Glutamatergic neuron (in vitro differentiated cells): Measurements from ENCODE around the gene PNKD. TPM values are rescaled to one million over a fixed set of nuclear protein-coding genes. Genes with fewer than 3 reads are reported as not detected.

Source experiments
- DNase-seq: peaks from one replicate; pipeline ENCODE4 v3.0.0; 2022
- H3K27ac Mint-ChIP-seq: one replicate; pipeline ENCODE4 v1.8.0; 2020; ENCODE audit warnings: mild to moderate bottlenecking, mixed read lengths, inconsistent platforms; ENCODE audit not compliant: unreplicated experiment
- H3K27me3 Mint-ChIP-seq: one replicate; pipeline ENCODE4 v1.8.0; 2020; ENCODE audit warnings: mild to moderate bottlenecking, moderate library complexity, mixed read lengths, inconsistent platforms; ENCODE audit not compliant: unreplicated experiment
- H3K36me3 Mint-ChIP-seq: one replicate; pipeline ENCODE4 v1.8.0; 2020; ENCODE audit warnings: mild to moderate bottlenecking, mixed read lengths, inconsistent platforms; ENCODE audit not compliant: unreplicated experiment
- H3K4me1 Mint-ChIP-seq: one replicate; pipeline ENCODE4 v1.8.0; 2020; ENCODE audit warnings: mild to moderate bottlenecking, low read depth, mixed read lengths, inconsistent platforms; ENCODE audit not compliant: unreplicated experiment
- H3K4me3 Mint-ChIP-seq: one replicate; pipeline ENCODE4 v1.8.0; 2020; ENCODE audit warnings: mild to moderate bottlenecking, mixed read lengths, inconsistent platforms; ENCODE audit not compliant: unreplicated experiment
- H3K9me3 Mint-ChIP-seq: one replicate; pipeline ENCODE4 v1.8.0; 2020; ENCODE audit warnings: mild to moderate bottlenecking, moderate library complexity, mixed read lengths, inconsistent platforms; ENCODE audit not compliant: unreplicated experiment
- total RNA-seq: library from RNA; stranded (reverse); fragmentation: NEBNext Ultra II Directional; extraction: Animal tissue kit (Norgen Biotek cat#: 25700); gene quantifications from one replicate; pipeline ENCODE4 v1.2.1, GENCODE V29; 2021; ENCODE audit not compliant: unreplicated experiment
- TF ChIP-seq, protein P1 (sequence below): fragments of 200-600 bp; sonication (generic); IDR thresholded peaks from one replicate; pipeline ENCODE4 v1.5.0; 2021; ENCODE audit not compliant: partially characterized antibody, unreplicated experiment

PNKD gene
- total RNA-seq, 1 donor from 2014 or later = 44.2 TPM

GRCh38 chr2:218318241-218318640 lies 47.9 kb downstream of the PNKD start:
- no peak for DNase-seq
- H3K27me3 Mint-ChIP-seq = peaks cover 6% of the 10 kb centered on the region
- H3K36me3 Mint-ChIP-seq = no peaks in the 10 kb centered on the region
- no peak overlapping the region for H3K4me3 Mint-ChIP-seq
- peaks cover 3% of the 10 kb centered on the region for H3K4me1 Mint-ChIP-seq
- no peak overlapping the region for H3K27ac Mint-ChIP-seq
- TF ChIP-seq, protein P1, sequence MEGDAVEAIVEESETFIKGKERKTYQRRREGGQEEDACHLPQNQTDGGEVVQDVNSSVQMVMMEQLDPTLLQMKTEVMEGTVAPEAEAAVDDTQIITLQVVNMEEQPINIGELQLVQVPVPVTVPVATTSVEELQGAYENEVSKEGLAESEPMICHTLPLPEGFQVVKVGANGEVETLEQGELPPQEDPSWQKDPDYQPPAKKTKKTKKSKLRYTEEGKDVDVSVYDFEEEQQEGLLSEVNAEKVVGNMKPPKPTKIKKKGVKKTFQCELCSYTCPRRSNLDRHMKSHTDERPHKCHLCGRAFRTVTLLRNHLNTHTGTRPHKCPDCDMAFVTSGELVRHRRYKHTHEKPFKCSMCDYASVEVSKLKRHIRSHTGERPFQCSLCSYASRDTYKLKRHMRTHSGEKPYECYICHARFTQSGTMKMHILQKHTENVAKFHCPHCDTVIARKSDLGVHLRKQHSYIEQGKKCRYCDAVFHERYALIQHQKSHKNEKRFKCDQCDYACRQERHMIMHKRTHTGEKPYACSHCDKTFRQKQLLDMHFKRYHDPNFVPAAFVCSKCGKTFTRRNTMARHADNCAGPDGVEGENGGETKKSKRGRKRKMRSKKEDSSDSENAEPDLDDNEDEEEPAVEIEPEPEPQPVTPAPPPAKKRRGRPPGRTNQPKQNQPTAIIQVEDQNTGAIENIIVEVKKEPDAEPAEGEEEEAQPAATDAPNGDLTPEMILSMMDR = no peak
- peaks cover 8% of the 10 kb centered on the region for H3K9me3 Mint-ChIP-seq

DNA sequence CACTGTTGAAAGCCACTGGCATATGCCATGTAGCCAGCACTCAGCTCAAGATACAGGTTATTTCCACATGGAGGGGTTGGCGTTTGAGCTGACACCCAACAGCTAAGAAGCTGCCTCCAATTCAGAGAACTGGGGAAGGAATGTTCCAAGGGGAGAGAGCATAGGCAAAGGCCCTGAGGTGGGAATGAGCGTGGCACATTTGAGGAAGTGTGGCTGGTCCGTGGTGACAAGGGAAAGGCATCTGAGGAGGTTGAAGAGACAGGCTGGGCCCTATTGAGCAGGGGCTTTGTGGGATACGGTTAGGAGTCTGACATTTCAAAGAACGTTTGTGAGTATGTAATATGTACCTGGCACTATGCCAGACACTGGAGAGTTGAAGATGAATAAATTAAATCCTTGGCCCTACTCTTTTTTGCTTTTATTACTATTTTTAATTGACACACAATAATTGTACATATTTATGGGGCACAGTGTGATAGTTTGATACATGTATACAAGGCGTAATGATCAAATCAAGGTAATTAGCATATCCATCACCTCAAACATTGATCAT lies 49.6 kb downstream of the PNKD start:
- Mint-ChIP-seq H3K27ac (peak overlapping the region; percentile 36), H3K4me3 (no peak overlapping the region), H3K27me3 (peaks cover 7% of the 10 kb centered on the region), H3K36me3 (no peaks in the 10 kb centered on the region), H3K4me1 (peaks cover 12% of the 10 kb centered on the region), H3K9me3 (peaks cover 8% of the 10 kb centered on the region)
- TF ChIP-seq, protein P1 = no peak
- no peak for DNase-seq

DNA sequence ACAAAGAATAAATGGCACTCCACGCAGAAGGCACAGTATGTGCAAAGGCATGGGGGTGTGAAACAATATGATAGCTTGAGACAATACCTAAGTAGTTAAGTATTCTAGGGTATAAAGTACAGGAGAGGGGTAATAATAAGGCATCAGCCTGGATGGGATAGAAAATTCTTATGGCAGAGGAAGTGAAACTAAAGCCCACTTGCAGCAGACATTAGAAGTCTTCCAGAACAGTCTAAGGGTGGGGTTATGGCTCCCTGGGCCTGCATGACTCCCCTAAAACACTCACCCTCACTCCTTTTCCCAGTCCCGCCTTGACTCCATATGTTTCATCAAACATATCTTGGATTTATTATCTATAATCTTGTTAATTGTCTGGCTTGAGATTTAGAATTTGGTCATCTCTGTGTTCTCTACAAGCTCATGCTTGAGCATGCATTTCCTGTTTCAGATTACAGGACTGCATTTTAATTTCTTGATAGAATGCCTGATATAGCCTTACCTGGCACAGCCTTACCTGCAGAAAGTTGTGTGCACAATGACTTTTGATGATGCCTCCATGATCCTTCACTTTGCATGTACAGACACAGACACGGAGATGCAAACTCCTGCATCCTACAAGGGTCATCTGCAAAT lies 50.5 kb downstream of the PNKD start:
- Mint-ChIP-seq H3K27me3 (peaks cover 7% of the 10 kb centered on the region), H3K36me3 (no peaks in the 10 kb centered on the region), H3K27ac (no peak overlapping the region), H3K9me3 (peaks cover 7% of the 10 kb centered on the region), H3K4me1 (peaks cover 16% of the 10 kb centered on the region), H3K4me3 (no peak overlapping the region)
- no peak for DNase-seq
- TF ChIP-seq, protein P1 = no peak

DNA sequence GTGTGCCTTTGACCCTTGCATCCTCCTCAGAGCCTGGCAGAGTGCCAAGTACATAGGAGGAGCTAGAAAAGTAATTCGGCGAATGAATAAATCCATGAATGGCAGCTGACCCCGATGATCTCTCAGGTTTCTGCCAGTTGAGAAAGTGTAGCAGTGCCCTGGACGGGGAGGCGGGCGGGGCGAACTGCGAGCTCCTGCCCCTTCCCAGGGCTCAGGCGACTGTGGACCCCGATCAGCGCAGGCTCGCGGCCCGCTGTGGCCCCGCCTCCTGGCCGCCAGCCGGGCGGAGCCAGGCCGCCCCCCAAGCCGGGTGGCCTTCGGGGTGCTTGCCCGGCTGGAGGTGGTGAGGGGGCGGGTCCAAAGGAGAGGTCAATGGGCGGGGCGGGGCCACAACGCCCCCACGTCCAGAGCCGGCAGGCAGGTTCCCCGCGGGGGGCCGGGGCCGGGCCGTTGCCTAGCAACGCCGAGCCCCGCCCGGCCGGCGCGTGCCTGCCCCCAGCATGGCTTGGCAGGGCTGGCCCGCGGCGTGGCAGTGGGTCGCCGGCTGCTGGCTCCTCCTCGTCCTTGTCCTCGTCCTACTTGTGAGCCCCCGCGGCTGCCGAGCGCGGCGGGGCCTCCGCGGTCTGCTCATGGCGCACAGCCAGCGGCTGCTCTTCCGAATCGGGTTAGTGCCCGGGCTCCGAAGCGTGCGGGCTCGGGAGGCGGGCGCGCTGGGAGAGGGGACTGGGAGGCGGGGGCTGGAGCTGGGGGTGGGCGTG lies 52.6 kb downstream of the PNKD start:
- TF ChIP-seq, protein P1 = no peak
- peaks cover 10% of the 10 kb centered on the region for H3K27me3 Mint-ChIP-seq
- no peaks in the 10 kb centered on the region for H3K36me3 Mint-ChIP-seq
- peak overlapping the region; percentile 98 for H3K4me3 Mint-ChIP-seq
- peak overlapping the region; percentile 76 for H3K27ac Mint-ChIP-seq
- peaks cover 7% of the 10 kb centered on the region for H3K9me3 Mint-ChIP-seq
- peaks cover 36% of the 10 kb centered on the region for H3K4me1 Mint-ChIP-seq
- peak; percentile 86 for DNase-seq
